ENCODE data around the gene COPG1.

Gene COPG1

GRCh38 chr3:129324855-129325254, 75.4 kb downstream of the COPG1 start:
- Mint-ChIP-seq H3K27me3 (no peaks in the 10 kb centered on the region), H3K4me1 (no peaks in the 10 kb centered on the region), H3K4me3 (no peak overlapping the region), H3K27ac (ENCODE audit: low read depth) (no peak overlapping the region), H3K9me3 (no peaks in the 10 kb centered on the region), H3K36me3 (ENCODE audit: insufficient read depth) (peaks cover 3% of the 10 kb centered on the region)
- ATAC-seq (replicated peaks; ENCODE audit: extremely low read depth, poor library complexity, severe bottlenecking) (no peak), DNase-seq (ENCODE audit: low spot score in 2 of 2) (no peak)

GRCh38 chr3:129325383-129325782, 76.0 kb downstream of the COPG1 start:
- DNase-seq (ENCODE audit: low spot score in 2 of 2) (no peak), ATAC-seq (replicated peaks; ENCODE audit: extremely low read depth, poor library complexity, severe bottlenecking) (no peak)
- H3K27ac Mint-ChIP-seq (ENCODE audit: low read depth): no peak overlapping the region
- H3K4me1 Mint-ChIP-seq: no peaks in the 10 kb centered on the region
- H3K4me3 Mint-ChIP-seq: no peak overlapping the region
- H3K9me3 Mint-ChIP-seq: no peaks in the 10 kb centered on the region
- no peaks in the 10 kb centered on the region for H3K27me3 Mint-ChIP-seq
- peaks cover 3% of the 10 kb centered on the region for H3K36me3 Mint-ChIP-seq (ENCODE audit: insufficient read depth)

- Mint-ChIP-seq H3K9me3 (no peaks in the 10 kb centered on the region), H3K27ac (ENCODE audit: low read depth) (no peak overlapping the region)
Observed at GRCh38 chr3:129326138-129326537, 76.7 kb downstream of the COPG1 start.

GRCh38 chr3:129326595-129326994, 77.2 kb downstream of the COPG1 start:
- Mint-ChIP-seq H3K9me3 (no peaks in the 10 kb centered on the region), H3K4me1 (no peaks in the 10 kb centered on the region), H3K4me3 (no peak overlapping the region), H3K36me3 (ENCODE audit: insufficient read depth) (peaks cover 3% of the 10 kb centered on the region), H3K27ac (ENCODE audit: low read depth) (no peak overlapping the region), H3K27me3 (no peaks in the 10 kb centered on the region)
- ATAC-seq (replicated peaks; ENCODE audit: extremely low read depth, poor library complexity, severe bottlenecking) (no peak), DNase-seq (ENCODE audit: low spot score in 2 of 2) (no peak)

More at GRCh38 chr3:129326138-129326537, 76.7 kb downstream of the COPG1 start:
- DNase-seq (ENCODE audit: low spot score in 2 of 2) (no peak), ATAC-seq (replicated peaks; ENCODE audit: extremely low read depth, poor library complexity, severe bottlenecking) (no peak)
- Mint-ChIP-seq H3K27me3 (no peaks in the 10 kb centered on the region), H3K36me3 (ENCODE audit: insufficient read depth) (peaks cover 3% of the 10 kb centered on the region), H3K4me3 (no peak overlapping the region), H3K4me1 (no peaks in the 10 kb centered on the region)

Measured in central memory CD8-positive, alpha-beta T cell (primary cell).